WERI-Rb-1 (cell line): ENCODE measurements around the gene GRID1.

Source experiments
- DNase-seq: peaks from one replicate; pipeline ENCODE4 v3.0.0-alpha.2; 2020
- H3K27ac ChIP-seq: fragments of 250-450 bp; sonication (Bioruptor Pico); 2 replicates; pipeline ENCODE4 v1.5.1; 2020; ENCODE audit warnings: mild to moderate bottlenecking, moderate library complexity
- H3K27me3 ChIP-seq: fragments of 250-450 bp; sonication (Bioruptor Pico); 2 replicates; pipeline ENCODE4 v1.5.1; 2021; ENCODE audit warnings: mild to moderate bottlenecking, low read depth, moderate library complexity; ENCODE audit not compliant: insufficient read depth, severe bottlenecking
- H3K36me3 ChIP-seq: fragments of 250-450 bp; sonication (Bioruptor Pico); 2 replicates; pipeline ENCODE4 v1.5.1; 2020; ENCODE audit warnings: mild to moderate bottlenecking, moderate library complexity
- H3K4me3 ChIP-seq: 2 replicates; pipeline ENCODE4 v1.5.1; 2011; ENCODE audit warnings: low read depth, mild to moderate bottlenecking, control low read depth, low read length
- H3K9me3 ChIP-seq: fragments of 250-450 bp; sonication (Bioruptor Pico); 2 replicates; pipeline ENCODE4 v1.5.1; 2021; ENCODE audit warnings: mild to moderate bottlenecking, moderate library complexity; ENCODE audit not compliant: severe bottlenecking
- CTCF ChIP-seq: IDR thresholded peaks from 2 replicates; pipeline ENCODE4 v1.5.1; 2011; ENCODE audit warnings: low read depth, mild to moderate bottlenecking, control low read depth, inconsistent platforms, low read length

The GRID1 gene

GRCh38 chr10:86189891-86190290 lies 176.7 kb downstream of the GRID1 start:
- no peak for DNase-seq
- Histone ChIP-seq H3K27ac (no peak overlapping the region), H3K27me3 (no peaks in the 10 kb centered on the region), H3K9me3 (peaks cover 4% of the 10 kb centered on the region), H3K4me3 (no peak overlapping the region), H3K36me3 (no peaks in the 10 kb centered on the region)
- TF ChIP-seq CTCF = no peak

- Histone ChIP-seq H3K36me3 (no peaks in the 10 kb centered on the region), H3K4me3 (no peak overlapping the region), H3K9me3 (peaks cover 4% of the 10 kb centered on the region), H3K27me3 (no peaks in the 10 kb centered on the region), H3K27ac (no peak overlapping the region)
- no peak for DNase-seq
- no peak for TF ChIP-seq CTCF
These were observed 177.6 kb downstream of the GRID1 start for GRCh38 chr10:86188796-86189558.

- TF ChIP-seq CTCF = no peak
- H3K36me3 ChIP-seq = no peaks in the 10 kb centered on the region
- no peak overlapping the region for H3K4me3 ChIP-seq
- peaks cover 4% of the 10 kb centered on the region for H3K9me3 ChIP-seq
- DNase-seq = no peak
- H3K27ac ChIP-seq = no peak overlapping the region
- H3K27me3 ChIP-seq = no peaks in the 10 kb centered on the region
These were observed 178.3 kb downstream of the GRID1 start for GRCh38 chr10:86188326-86188725.

GRCh38 chr10:86187499-86188239 lies 178.9 kb downstream of the GRID1 start:
- DNase-seq = no peak
- H3K27me3 ChIP-seq = no peaks in the 10 kb centered on the region
- H3K27ac ChIP-seq = no peak overlapping the region
- H3K36me3 ChIP-seq = no peaks in the 10 kb centered on the region
- H3K4me3 ChIP-seq = no peak overlapping the region
- no peak for TF ChIP-seq CTCF
- H3K9me3 ChIP-seq = peaks cover 4% of the 10 kb centered on the region

GRCh38 chr10:86186633-86187032 lies 180.0 kb downstream of the GRID1 start:
- H3K4me3 ChIP-seq = no peak overlapping the region
- DNase-seq = no peak
- no peaks in the 10 kb centered on the region for H3K36me3 ChIP-seq
- peaks cover 4% of the 10 kb centered on the region for H3K9me3 ChIP-seq
- no peak overlapping the region for H3K27ac ChIP-seq
- TF ChIP-seq CTCF = no peak
- no peaks in the 10 kb centered on the region for H3K27me3 ChIP-seq
